T1000 (cell line): Measurements from ENCODE around the gene XRCC3.

ENCODE experiments used
- DNase-seq: peaks from one replicate; lab custom pipeline; 2025; ENCODE audit warnings: mixed read lengths; lab: John Stamatoyannopoulos, UW

Gene XRCC3

GRCh38 chr14:103715052-103716000, at the start of gene XRCC3, which contains the start of gene ZFYVE21:
Gene XRCC3, minus strand, starts transcription at chr14:103715451. Its CDS starts 4,364 bp downstream, at chr14:103711087.
Gene ZFYVE21, plus strand, starts transcription at chr14:103715810. Its CDS starts 32 bp downstream, at chr14:103715842.
- peak; percentile 99 for DNase-seq

GRCh38 chr14:103763730-103764488, 48.7 kb upstream of the XRCC3 start:
- no peak for DNase-seq

- no peak for DNase-seq
Measured at GRCh38 chr14:103762541-103762940, 47.3 kb upstream of the XRCC3 start.

GRCh38 chr14:103762036-103762435, 46.8 kb upstream of the XRCC3 start:
- no peak for DNase-seq

- DNase-seq = no peak
Measured at GRCh38 chr14:103758059-103758776, 43.0 kb upstream of the XRCC3 start.

- DNase-seq = no peak
Measured at GRCh38 chr14:103755060-103755459, 39.8 kb upstream of the XRCC3 start.

- no peak for DNase-seq
Measured at GRCh38 chr14:103753774-103754173, 38.5 kb upstream of the XRCC3 start.

GRCh38 chr14:103749860-103750259, 34.6 kb upstream of the XRCC3 start:
- no peak for DNase-seq

- no peak for DNase-seq
Measured at GRCh38 chr14:103749452-103749851, 34.2 kb upstream of the XRCC3 start.

- DNase-seq = no peak
Measured at GRCh38 chr14:103748534-103748857, 33.2 kb upstream of the XRCC3 start.

- no peak for DNase-seq
Measured at GRCh38 chr14:103746701-103747100, 31.4 kb upstream of the XRCC3 start.

- no peak for DNase-seq
Measured at GRCh38 chr14:103745424-103745823, 30.2 kb upstream of the XRCC3 start.

- DNase-seq = no peak
Measured at GRCh38 chr14:103744621-103745395, 29.6 kb upstream of the XRCC3 start.

GRCh38 chr14:103743691-103744090, 28.4 kb upstream of the XRCC3 start:
- DNase-seq = no peak

- no peak for DNase-seq
Measured at GRCh38 chr14:103742499-103743255, 27.4 kb upstream of the XRCC3 start.

- DNase-seq = no peak
Measured at GRCh38 chr14:103741876-103742275, 26.6 kb upstream of the XRCC3 start.

GRCh38 chr14:103740991-103741689, 25.9 kb upstream of the XRCC3 start:
- no peak for DNase-seq

GRCh38 chr14:103739793-103740501, 24.7 kb upstream of the XRCC3 start:
- DNase-seq = no peak

- DNase-seq = no peak
Measured at GRCh38 chr14:103739466-103739792, 24.2 kb upstream of the XRCC3 start.
